ENCODE results near the gene TRAK1. TPM values are rescaled to one million over a fixed set of nuclear protein-coding genes. Genes with fewer than 3 reads are reported as not detected.
A peak's percentile ranks its signal among the peaks of the same experiment; 100 is the strongest.

TRAK1 gene
- polyA plus RNA-seq, 3 donors = 6.6 to 40.8 (median 7.0) TPM

- Mint-ChIP-seq H3K9me3 (no peaks in the 10 kb centered on the region), H3K27me3 (ENCODE audit: low read depth in 3 of 3) (peaks cover 0 to 2% (median 0%) of the 10 kb centered on the region in 3 donors), H3K4me1 (peaks cover 50% of the 10 kb centered on the region), H3K4me3 (no peak overlapping the region), H3K27ac (peak overlapping the region in 1 of 7 donors; percentile 79), H3K36me3 (no peaks in the 10 kb centered on the region)
- no peak overlapping the region for H2AFZ ChIP-seq (ENCODE audit: insufficient read depth, low read depth, low read length, poor library complexity, severe bottlenecking)
- peaks cover 0 to 5% of the 10 kb centered on the region in 2 donors for H3K36me3 ChIP-seq (replicated peaks in 1 of 2; ENCODE audit: control insufficient read depth in 1 of 2, insufficient read depth in 2 of 2, low read length in 2 of 2)
- DNase-seq = no peak
- H3K4me1 ChIP-seq (ENCODE audit: control insufficient read depth in 1 of 2, insufficient read depth in 2 of 2, low read length in 2 of 2) = peaks cover 17 to 35% of the 10 kb centered on the region in 2 donors
- H3K27me3 ChIP-seq (ENCODE audit: control insufficient read depth in 2 of 2, insufficient read depth in 2 of 2, low read length in 2 of 2) = no peaks in the 10 kb centered on the region
- peaks cover 13% of the 10 kb centered on the region for H3K79me2 ChIP-seq (ENCODE audit: insufficient read depth, low read length)
- H3K4me2 ChIP-seq (replicated peaks; ENCODE audit: extremely low read depth, low read length, poor library complexity, severe bottlenecking) = no peak overlapping the region
- no peaks in the 10 kb centered on the region for H3K9me3 ChIP-seq (replicated peaks in 1 of 2; ENCODE audit: control insufficient read depth in 1 of 2, insufficient read depth in 1 of 2, low read length in 2 of 2)
- 72% methylated on average over 4 of the region's 5 CpGs for WGBS (ENCODE audit: insufficient coverage)
- H4K20me1 ChIP-seq (ENCODE audit: insufficient read depth, low read length) = peaks cover 84% of the 10 kb centered on the region
- H3K27ac ChIP-seq (ENCODE audit: low read depth in 1 of 2, low read length in 2 of 2) = no peak overlapping the region
- TF ChIP-seq CTCF (IDR thresholded peaks at IDR 0.05) = no peak
- H3K9ac ChIP-seq (ENCODE audit: insufficient read depth, low read length, poor library complexity, severe bottlenecking) = no peak overlapping the region
- intact Hi-C loops (cut with micrococcal nuclease) = no loop called here
- H3K4me3 ChIP-seq (replicated peaks in 1 of 3; ENCODE audit: low read depth in 2 of 3, low read length in 3 of 3) = no peak overlapping the region
Measured at GRCh38 chr3:42162462-42162861, 71.3 kb downstream of the TRAK1 start.

- DNase-seq = no peak
- Histone ChIP-seq H3K27me3 (ENCODE audit: control insufficient read depth in 2 of 2, insufficient read depth in 2 of 2, low read length in 2 of 2) (no peaks in the 10 kb centered on the region), H3K4me1 (ENCODE audit: control insufficient read depth in 1 of 2, insufficient read depth in 2 of 2, low read length in 2 of 2) (peaks cover 17 to 35% of the 10 kb centered on the region in 2 donors), H3K4me3 (replicated peaks in 1 of 3; ENCODE audit: low read depth in 2 of 3, low read length in 3 of 3) (no peak overlapping the region), H3K4me2 (replicated peaks; ENCODE audit: extremely low read depth, low read length, poor library complexity, severe bottlenecking) (no peak overlapping the region), H3K36me3 (replicated peaks in 1 of 2; ENCODE audit: control insufficient read depth in 1 of 2, insufficient read depth in 2 of 2, low read length in 2 of 2) (peaks cover 0 to 5% of the 10 kb centered on the region in 2 donors), H3K79me2 (ENCODE audit: insufficient read depth, low read length) (peaks cover 13% of the 10 kb centered on the region), H4K20me1 (ENCODE audit: insufficient read depth, low read length) (peaks cover 96% of the 10 kb centered on the region), H3K9ac (ENCODE audit: insufficient read depth, low read length, poor library complexity, severe bottlenecking) (no peak overlapping the region), H3K9me3 (replicated peaks in 1 of 2; ENCODE audit: control insufficient read depth in 1 of 2, insufficient read depth in 1 of 2, low read length in 2 of 2) (no peaks in the 10 kb centered on the region), H2AFZ (ENCODE audit: insufficient read depth, low read depth, low read length, poor library complexity, severe bottlenecking) (no peak overlapping the region), H3K27ac (ENCODE audit: low read depth in 1 of 2, low read length in 2 of 2) (peak overlapping the region in 1 of 2 donors; percentile 55)
- Mint-ChIP-seq H3K4me3 (no peak overlapping the region), H3K36me3 (no peaks in the 10 kb centered on the region), H3K27ac (no peak overlapping the region), H3K4me1 (peaks cover 50% of the 10 kb centered on the region), H3K9me3 (no peaks in the 10 kb centered on the region), H3K27me3 (ENCODE audit: low read depth in 3 of 3) (no peaks in the 10 kb centered on the region)
- WGBS (ENCODE audit: insufficient coverage) = 92% methylated on average over 3 of the region's 5 CpGs
- intact Hi-C loops (cut with micrococcal nuclease) = no loop called here
- no peak for TF ChIP-seq CTCF (IDR thresholded peaks at IDR 0.05)
Measured at GRCh38 chr3:42163622-42164244, 72.6 kb downstream of the TRAK1 start.

All from CD14-positive monocyte (primary cell).